Omental fat pad (tissue), 4 donors: ENCODE results near the gene TMEM258. TPM values are rescaled to one million over a fixed set of nuclear protein-coding genes. Genes with fewer than 3 reads are reported as not detected.

Source experiments
- ATAC-seq: fragments of 150-250 bp; one replicate; pipeline ENCODE4 v1.9.1; 2016; ENCODE audit warnings: mild to moderate bottlenecking, moderate library complexity; ENCODE audit not compliant: low FRiP score
- DNase-seq: peaks from one replicate; pipeline ENCODE4 v3.0.0-alpha.2; 2019; ENCODE audit warnings: low spot score
- total RNA-seq, 4 donors: library from RNA; depleted of rRNA; stranded (reverse); fragments of >200 nt; gene quantifications; one replicate each; pipeline ENCODE4 v1.1.0, GENCODE V29; 2016
- TF ChIP-seq, protein P1 (sequence below), 3 donors: fragments of 450-650 bp; IDR thresholded peaks; one replicate each; pipeline ENCODE4 v1.5.1; 2016 to 2017; ENCODE audit warnings: antibody characterized with exemption in 3 of 3, mild to moderate bottlenecking in 3 of 3, moderate library complexity in 2 of 3

TMEM258 gene
- total RNA-seq, 4 donors from 2014 or later, result 27.9 to 52.6 (median 43.4) TPM

DNA sequence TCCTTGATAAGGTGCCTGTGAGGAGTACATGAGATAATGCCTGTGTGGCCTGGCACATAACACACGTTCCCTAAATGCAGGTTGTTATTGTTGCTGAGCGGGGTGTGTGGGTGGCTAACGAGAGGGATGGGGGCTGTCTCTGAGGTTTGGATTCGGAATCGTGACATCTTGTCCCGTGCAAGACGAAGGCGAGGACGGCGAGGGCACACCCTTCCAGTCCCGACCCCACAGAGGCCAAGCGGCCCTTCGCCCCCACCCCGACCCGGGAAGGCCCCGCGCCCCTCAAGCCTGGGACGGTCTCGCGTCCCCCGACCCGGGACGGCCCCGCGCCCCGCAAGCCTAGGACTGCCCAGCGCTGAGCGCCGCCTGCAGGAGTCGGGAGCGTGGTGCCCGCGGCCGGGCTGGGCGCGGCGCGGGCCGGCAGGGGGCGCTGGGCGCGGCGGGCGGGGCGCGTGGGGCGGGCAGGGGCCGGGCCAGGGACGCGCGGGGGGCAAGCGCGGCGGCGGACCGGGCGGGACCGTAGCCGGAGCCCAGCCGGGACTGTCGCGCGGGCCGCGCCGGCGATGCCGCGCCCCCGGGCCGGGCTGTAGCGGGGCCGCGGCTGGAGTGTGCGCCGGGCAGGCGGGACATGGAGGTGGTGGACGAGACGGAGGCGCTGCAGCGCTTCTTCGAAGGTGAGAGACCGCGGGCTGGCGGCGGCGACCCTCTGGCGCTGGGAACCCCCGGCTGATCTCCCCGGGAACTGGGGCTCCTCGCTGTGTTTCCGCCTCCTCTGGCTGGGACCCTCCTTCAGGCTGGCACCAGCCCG, 40.1 kb downstream of the TMEM258 start, which contains the start of gene MYRF:
MYRF (plus strand) TSS at position 520 of the 808 bp plus-strand sequence; CDS start at position 629, 109 bp downstream.
- TF ChIP-seq, protein P1, sequence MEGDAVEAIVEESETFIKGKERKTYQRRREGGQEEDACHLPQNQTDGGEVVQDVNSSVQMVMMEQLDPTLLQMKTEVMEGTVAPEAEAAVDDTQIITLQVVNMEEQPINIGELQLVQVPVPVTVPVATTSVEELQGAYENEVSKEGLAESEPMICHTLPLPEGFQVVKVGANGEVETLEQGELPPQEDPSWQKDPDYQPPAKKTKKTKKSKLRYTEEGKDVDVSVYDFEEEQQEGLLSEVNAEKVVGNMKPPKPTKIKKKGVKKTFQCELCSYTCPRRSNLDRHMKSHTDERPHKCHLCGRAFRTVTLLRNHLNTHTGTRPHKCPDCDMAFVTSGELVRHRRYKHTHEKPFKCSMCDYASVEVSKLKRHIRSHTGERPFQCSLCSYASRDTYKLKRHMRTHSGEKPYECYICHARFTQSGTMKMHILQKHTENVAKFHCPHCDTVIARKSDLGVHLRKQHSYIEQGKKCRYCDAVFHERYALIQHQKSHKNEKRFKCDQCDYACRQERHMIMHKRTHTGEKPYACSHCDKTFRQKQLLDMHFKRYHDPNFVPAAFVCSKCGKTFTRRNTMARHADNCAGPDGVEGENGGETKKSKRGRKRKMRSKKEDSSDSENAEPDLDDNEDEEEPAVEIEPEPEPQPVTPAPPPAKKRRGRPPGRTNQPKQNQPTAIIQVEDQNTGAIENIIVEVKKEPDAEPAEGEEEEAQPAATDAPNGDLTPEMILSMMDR (IDR thresholded peaks at IDR 0.05), result peak in 1 of 3 donors; percentile 11
- DNase-seq (no peak), ATAC-seq (peak; percentile 71)

DNA sequence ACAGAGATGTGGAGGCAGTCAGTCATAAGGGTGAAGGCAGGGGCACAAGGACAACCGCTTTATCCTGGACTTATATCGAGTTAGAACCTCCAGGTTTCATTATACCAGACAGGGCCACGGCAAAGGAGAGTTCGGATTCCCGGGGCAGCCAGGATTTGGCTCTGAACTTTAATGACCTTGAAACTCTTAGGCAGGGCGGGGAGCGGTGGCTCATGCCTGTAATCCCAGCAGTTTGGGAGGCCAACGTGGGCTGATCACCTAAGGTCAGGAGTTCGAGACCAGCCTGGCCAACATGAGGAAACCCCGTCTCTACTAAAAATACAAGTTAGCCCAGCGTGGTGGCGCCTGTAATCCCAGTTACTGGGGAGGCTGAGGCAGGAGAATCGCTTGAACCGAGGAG, 41.0 kb downstream of the TMEM258 start:
- TF ChIP-seq, protein P1 (IDR thresholded peaks at IDR 0.05), result no peak
- ATAC-seq (no peak), DNase-seq (no peak)

DNA sequence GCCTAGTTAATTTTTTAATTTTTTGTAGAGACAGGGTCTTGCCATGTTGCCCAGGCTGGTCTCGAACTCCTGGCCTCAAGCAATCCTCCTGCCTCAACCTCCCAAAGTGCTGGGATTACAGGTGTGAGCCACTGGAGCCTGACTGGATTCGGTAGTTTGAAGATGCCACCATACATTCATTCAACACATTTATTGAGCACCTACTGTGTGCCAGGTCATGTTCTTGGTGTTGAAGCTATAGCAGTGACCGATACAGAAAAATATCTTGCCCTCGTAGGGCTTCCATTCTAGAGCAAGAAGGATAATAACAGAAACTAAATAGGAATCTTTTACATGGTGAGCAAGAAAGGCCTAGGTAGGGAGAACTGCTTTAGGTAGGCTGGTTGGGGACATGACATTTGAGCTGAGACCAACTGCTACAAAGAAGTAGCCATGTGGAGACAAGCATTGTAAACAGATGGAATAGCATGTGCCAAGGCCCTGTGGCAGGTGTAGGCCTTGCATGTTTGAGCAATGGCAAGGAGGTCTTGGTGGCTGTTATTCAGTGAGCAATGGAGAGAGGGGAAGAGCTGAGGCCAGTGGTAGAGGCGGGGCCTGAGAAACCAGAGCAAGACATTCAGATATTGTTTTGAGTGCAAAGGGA, 41.6 kb downstream of the TMEM258 start:
- DNase-seq, result no peak
- ATAC-seq, result no peak
- TF ChIP-seq, protein P1 (IDR thresholded peaks at IDR 0.05), result no peak

DNA sequence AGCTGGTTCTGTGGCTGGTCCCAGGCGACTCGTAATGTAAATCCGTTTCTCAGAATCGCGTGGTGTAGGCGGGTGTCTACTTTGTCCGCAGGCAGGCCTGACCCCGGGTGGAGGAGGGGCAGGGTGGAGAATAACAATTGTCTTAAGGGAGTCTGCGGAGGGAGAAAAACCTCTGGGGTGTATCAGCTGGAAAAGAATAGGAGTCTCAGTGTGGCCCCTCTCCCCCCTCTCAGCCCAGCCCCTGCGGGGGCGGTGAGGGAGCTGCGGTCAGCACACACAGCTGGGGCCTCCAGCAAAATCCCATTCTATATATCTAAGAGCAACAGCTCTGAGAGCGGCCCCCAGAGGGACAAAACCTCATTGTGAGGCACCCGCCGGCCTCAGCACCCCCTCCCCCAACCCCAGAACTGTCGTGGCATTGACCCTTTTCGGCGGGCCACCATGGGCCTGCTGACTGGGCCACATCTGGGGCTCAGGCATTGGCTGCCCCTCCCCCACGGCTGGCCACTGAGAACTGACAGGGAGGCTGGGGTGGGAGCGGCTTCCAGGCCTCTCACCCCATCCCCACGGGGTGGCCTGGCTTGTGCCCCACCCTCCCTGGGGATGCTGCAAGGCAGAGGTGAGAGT, 42.7 kb downstream of the TMEM258 start:
- TF ChIP-seq, protein P1 (IDR thresholded peaks at IDR 0.05), result no peak
- ATAC-seq, result no peak
- DNase-seq, result no peak

DNA sequence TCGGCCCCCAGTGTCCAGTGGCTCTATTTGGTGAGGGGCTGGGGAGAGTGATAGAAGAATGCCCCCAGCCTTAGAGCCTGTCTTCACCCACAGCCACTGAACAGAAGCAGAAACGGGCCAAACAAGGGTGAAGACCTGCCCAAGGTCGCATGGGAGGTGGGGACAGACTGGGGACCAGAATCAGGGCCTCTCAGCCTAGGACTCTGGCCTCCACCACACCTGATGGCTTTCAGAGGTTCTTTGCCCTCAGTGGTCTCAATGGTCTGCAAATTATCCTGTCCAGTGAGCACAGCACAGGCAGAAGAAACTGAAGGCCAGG, 44.5 kb downstream of the TMEM258 start:
- DNase-seq (no peak), ATAC-seq (no peak)
- TF ChIP-seq, protein P1 (IDR thresholded peaks at IDR 0.05), result no peak

DNA sequence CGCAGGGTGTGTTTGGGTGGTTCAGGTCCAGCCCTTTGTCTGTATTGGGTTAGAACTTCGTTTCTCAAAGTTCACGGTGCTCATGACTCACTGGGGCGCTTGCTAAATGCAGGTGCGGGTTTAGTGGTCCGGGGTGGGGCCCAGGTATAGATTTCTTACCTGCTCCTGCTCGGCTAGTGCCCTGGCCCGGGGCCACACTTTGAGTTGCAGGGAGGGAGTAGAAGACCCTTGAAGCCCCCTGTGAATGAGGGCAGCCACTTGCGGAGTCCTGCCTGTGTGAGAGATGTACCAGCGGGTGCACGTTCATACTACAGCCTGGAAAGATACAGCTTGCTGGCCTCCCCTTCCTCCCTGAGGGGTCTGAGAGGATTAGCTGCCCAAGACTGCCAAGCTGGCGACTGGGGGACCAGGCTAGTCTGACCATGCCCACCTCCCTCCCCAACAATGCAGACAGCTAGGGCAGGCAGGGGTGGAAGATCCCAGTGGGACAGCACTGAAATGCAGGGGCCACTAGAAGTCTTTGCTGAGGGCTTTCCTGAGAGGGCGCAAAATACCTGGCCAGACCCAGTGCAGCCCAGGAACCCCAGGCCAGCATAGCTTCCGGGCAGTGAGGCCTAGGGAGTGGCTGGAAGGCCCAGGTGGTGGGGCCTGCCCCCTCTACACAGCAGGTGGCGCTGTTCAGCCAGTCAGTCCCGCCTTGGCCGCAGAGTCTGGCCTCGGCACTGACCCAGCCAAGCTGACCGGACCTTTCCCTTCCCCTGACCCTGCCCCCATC, 45.0 kb downstream of the TMEM258 start:
- DNase-seq, result peak; percentile 72
- ATAC-seq, result peak; percentile 73
- TF ChIP-seq, protein P1 (IDR thresholded peaks at IDR 0.05), result peak in 1 of 3 donors; percentile 53
